Measurements from ENCODE around the gene GRB7.
"Not testable (repeated sequence)": the region's sequence is repeated elsewhere in the genome, so short reads cannot be mapped to it uniquely, and the experiment has no call there.

GRB7 gene

DNA sequence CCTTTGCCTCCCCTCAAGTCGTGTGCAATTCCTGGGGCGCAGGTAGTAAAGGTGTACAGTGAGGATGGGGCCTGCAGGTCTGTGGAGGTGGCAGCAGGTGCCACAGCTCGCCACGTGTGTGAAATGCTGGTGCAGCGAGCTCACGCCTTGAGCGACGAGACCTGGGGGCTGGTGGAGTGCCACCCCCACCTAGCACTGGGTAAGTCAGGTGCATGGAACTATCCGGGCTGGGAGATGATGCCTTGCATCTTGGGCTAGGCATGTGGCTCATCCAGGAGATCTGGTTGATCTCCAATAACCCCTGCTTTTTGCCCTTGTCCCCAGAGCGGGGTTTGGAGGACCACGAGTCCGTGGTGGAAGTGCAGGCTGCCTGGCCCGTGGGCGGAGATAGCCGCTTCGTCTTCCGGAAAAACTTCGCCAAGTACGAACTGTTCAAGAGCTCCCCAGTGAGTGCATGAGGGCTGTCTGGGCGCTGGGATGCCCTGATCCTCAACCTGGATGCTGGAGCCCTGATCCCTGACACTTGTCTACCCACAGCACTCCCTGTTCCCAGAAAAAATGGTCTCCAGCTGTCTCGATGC, 5.2 kb downstream of the GRB7 start:
- no peaks in the 10 kb centered on the region for H3K36me3 Mint-ChIP-seq (ENCODE audit: insufficient read depth)
- H3K27ac Mint-ChIP-seq (ENCODE audit: low read depth), result no peak overlapping the region
- no peaks in the 10 kb centered on the region for H3K9me3 Mint-ChIP-seq
- H3K27me3 Mint-ChIP-seq, result peaks cover 54% of the 10 kb centered on the region
- DNase-seq (ENCODE audit: low spot score in 2 of 2) (no peak), ATAC-seq (replicated peaks; ENCODE audit: extremely low read depth, poor library complexity, severe bottlenecking) (no peak)
- no peak overlapping the region for H3K4me3 Mint-ChIP-seq
- H3K4me1 Mint-ChIP-seq, result peaks cover 12% of the 10 kb centered on the region

DNA sequence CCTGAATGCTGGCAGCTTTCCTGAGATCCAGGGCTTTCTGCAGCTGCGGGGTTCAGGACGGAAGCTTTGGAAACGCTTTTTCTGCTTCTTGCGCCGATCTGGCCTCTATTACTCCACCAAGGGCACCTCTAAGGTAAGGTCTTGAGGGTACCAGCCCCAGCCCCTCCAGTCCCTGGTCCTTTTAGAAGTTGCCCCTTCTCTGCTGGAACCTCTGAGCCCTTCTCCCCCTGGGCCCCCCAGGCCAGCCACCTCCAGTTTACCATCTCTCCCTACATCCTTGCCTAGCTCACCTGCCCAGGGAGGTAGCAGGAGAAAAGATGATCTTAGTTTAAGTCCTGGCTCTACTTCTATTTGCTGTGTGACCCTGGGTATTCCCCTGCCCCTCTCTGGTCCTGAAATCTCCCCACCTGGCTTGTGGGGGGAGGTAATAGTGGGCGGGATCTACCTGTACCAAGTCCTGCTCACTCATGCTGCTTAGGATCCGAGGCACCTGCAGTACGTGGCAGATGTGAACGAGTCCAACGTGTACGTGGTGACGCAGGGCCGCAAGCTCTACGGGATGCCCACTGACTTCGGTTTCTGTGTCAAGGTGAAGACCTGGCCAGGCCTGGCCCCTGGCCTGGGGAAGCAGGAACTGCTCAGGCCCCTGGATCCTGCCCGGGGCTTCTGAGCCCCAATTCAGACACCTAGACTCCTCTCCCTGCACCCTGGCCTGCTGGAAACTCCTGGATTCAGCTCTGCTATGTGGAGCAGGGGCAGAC, 6.5 kb downstream of the GRB7 start:
- no peak overlapping the region for H3K27ac Mint-ChIP-seq (ENCODE audit: low read depth)
- no peak overlapping the region for H3K4me3 Mint-ChIP-seq
- H3K9me3 Mint-ChIP-seq, result no peaks in the 10 kb centered on the region
- no peak for ATAC-seq (replicated peaks; ENCODE audit: extremely low read depth, poor library complexity, severe bottlenecking)
- H3K4me1 Mint-ChIP-seq, result peaks cover 1% of the 10 kb centered on the region
- peaks cover 42% of the 10 kb centered on the region for H3K27me3 Mint-ChIP-seq
- no peak for DNase-seq (ENCODE audit: low spot score in 2 of 2)
- no peaks in the 10 kb centered on the region for H3K36me3 Mint-ChIP-seq (ENCODE audit: insufficient read depth)

- no peaks in the 10 kb centered on the region for H3K4me1 Mint-ChIP-seq
- no peak overlapping the region for H3K27ac Mint-ChIP-seq (ENCODE audit: low read depth)
- no peaks in the 10 kb centered on the region for H3K9me3 Mint-ChIP-seq
- peaks cover 2% of the 10 kb centered on the region for H3K36me3 Mint-ChIP-seq (ENCODE audit: insufficient read depth)
- no peak overlapping the region for H3K4me3 Mint-ChIP-seq
- DNase-seq (ENCODE audit: low spot score in 2 of 2), result no peak
- no peak for ATAC-seq (replicated peaks; ENCODE audit: extremely low read depth, poor library complexity, severe bottlenecking)
- H3K27me3 Mint-ChIP-seq, result peaks cover 36% of the 10 kb centered on the region
Observed at GRCh38 chr17:39744836-39745215, 7.1 kb downstream of the GRB7 start.

DNA sequence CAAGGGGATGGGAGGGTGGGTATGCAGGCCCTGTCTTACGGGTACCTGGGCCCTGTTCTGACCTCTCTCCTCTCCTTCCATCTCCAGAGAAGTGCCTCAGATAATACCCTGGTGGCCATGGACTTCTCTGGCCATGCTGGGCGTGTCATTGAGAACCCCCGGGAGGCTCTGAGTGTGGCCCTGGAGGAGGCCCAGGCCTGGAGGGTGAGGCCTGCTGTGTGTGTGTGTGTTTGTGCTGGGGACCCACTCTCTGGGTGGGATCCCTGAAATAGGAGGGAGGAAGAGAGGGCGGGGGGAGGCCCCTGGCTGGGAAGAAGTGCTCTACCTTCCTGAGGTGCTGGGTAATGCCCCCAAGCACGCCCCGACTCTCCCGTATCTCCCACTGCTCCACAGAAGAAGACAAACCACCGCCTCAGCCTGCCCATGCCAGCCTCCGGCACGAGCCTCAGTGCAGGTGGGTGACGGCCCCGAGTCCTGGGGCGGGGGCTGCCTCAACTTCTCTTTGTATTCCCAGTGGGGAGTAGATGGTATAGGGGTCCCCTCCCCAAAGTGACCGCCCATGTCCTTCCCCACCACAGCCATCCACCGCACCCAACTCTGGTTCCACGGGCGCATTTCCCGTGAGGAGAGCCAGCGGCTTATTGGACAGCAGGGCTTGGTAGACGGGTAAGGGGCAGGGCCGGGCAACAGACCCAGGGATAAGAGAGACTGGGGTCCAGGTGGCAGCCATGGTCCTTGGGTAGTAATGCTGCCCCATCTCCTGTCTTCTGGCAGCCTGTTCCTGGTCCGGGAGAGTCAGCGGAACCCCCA, 7.8 kb downstream of the GRB7 start:
- DNase-seq (ENCODE audit: low spot score in 2 of 2) (no peak), ATAC-seq (replicated peaks; ENCODE audit: extremely low read depth, poor library complexity, severe bottlenecking) (no peak)
- H3K4me1 Mint-ChIP-seq, result no peaks in the 10 kb centered on the region
- no peak overlapping the region for H3K4me3 Mint-ChIP-seq
- no peaks in the 10 kb centered on the region for H3K9me3 Mint-ChIP-seq
- H3K27ac Mint-ChIP-seq (ENCODE audit: low read depth), result no peak overlapping the region
- H3K27me3 Mint-ChIP-seq, result peaks cover 29% of the 10 kb centered on the region
- peaks cover 2% of the 10 kb centered on the region for H3K36me3 Mint-ChIP-seq (ENCODE audit: insufficient read depth)

DNA sequence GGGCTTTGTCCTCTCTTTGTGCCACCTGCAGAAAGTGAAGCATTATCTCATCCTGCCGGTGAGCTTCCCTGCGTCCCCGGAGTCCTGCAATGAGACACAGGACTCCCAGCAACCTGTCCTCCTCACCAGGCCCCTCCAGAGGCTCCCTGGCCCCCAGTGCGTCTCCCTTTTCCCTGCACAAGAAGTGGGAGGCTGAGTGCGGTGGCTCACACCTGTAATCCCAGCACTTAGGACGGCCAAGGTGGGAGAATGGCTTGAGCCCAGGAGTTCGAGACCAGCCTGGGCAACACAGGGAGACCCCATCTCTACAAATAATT, 8.4 kb downstream of the GRB7 start:
- H3K27me3 Mint-ChIP-seq, result peaks cover 23% of the 10 kb centered on the region
- H3K36me3 Mint-ChIP-seq (ENCODE audit: insufficient read depth), result peaks cover 2% of the 10 kb centered on the region
- H3K4me1 Mint-ChIP-seq, result no peaks in the 10 kb centered on the region
- no peaks in the 10 kb centered on the region for H3K9me3 Mint-ChIP-seq
- no peak overlapping the region for H3K27ac Mint-ChIP-seq (ENCODE audit: low read depth)
- DNase-seq (ENCODE audit: low spot score in 2 of 2) (no peak), ATAC-seq (replicated peaks; ENCODE audit: extremely low read depth, poor library complexity, severe bottlenecking) (no peak)
- no peak overlapping the region for H3K4me3 Mint-ChIP-seq

GRCh38 chr17:39747745-39748144, 10.0 kb downstream of the GRB7 start:
- peaks cover 13% of the 10 kb centered on the region for H3K27me3 Mint-ChIP-seq
- H3K27ac Mint-ChIP-seq (ENCODE audit: low read depth), result no peak overlapping the region

DNA sequence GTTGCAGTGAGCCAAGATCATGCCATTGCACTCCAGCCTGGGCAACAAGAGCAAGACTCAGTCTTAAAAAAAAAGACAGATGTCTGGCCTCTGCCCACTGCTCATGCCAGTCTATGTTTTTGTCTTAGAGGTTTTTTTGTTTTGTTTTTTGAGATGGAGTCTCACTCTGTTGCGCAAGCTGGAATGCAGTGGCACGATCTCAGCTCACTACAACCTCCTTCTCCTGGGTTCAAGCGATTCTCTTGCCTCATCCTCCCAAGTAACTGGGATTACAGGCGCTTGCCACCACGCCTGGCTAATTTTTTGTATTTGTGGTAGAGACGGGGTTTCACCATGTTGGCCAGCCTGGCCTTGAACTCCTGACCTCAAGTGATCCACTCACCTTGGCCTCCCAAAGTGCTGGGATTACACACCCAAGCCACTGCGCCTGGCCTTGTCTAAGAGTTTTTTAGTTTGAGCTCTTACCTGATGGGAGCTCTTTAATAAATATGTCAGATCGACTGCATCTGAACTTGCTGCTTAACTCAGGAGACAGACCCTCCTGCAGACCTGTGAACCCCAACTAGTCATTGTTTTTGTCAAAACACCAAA, 10.8 kb downstream of the GRB7 start:
- H3K4me3 Mint-ChIP-seq; H3K36me3 Mint-ChIP-seq (ENCODE audit: insufficient read depth); ATAC-seq (replicated peaks; ENCODE audit: extremely low read depth, poor library complexity, severe bottlenecking); H3K9me3 Mint-ChIP-seq; H3K27me3 Mint-ChIP-seq; DNase-seq (ENCODE audit: low spot score in 2 of 2); H3K27ac Mint-ChIP-seq (ENCODE audit: low read depth): not testable (repeated sequence)
- peaks cover 14% of the 10 kb centered on the region for H3K4me1 Mint-ChIP-seq

More at GRCh38 chr17:39747745-39748144, 10.0 kb downstream of the GRB7 start:
- peaks cover 2% of the 10 kb centered on the region for H3K36me3 Mint-ChIP-seq (ENCODE audit: insufficient read depth)
- DNase-seq (ENCODE audit: low spot score in 2 of 2) (no peak), ATAC-seq (replicated peaks; ENCODE audit: extremely low read depth, poor library complexity, severe bottlenecking) (no peak)
- H3K9me3 Mint-ChIP-seq, result no peaks in the 10 kb centered on the region
- peaks cover 7% of the 10 kb centered on the region for H3K4me1 Mint-ChIP-seq
- no peak overlapping the region for H3K4me3 Mint-ChIP-seq

- ATAC-seq (replicated peaks; ENCODE audit: extremely low read depth, poor library complexity, severe bottlenecking) (no peak), DNase-seq (ENCODE audit: low spot score in 2 of 2) (no peak)
- Mint-ChIP-seq H3K27ac (ENCODE audit: low read depth) (no peak overlapping the region), H3K4me3 (no peak overlapping the region), H3K4me1 (peaks cover 22% of the 10 kb centered on the region), H3K36me3 (ENCODE audit: insufficient read depth) (peaks cover 6% of the 10 kb centered on the region), H3K27me3 (no peaks in the 10 kb centered on the region), H3K9me3 (no peaks in the 10 kb centered on the region)
Observed at GRCh38 chr17:39750131-39751015, 12.6 kb downstream of the GRB7 start.

GRCh38 chr17:39751016-39751543, 13.3 kb downstream of the GRB7 start:
- H3K4me1 Mint-ChIP-seq, result peaks cover 30% of the 10 kb centered on the region
- no peak overlapping the region for H3K4me3 Mint-ChIP-seq
- no peaks in the 10 kb centered on the region for H3K9me3 Mint-ChIP-seq
- DNase-seq (ENCODE audit: low spot score in 2 of 2), result no peak
- no peaks in the 10 kb centered on the region for H3K27me3 Mint-ChIP-seq
- no peak for ATAC-seq (replicated peaks; ENCODE audit: extremely low read depth, poor library complexity, severe bottlenecking)
- H3K36me3 Mint-ChIP-seq (ENCODE audit: insufficient read depth), result peaks cover 8% of the 10 kb centered on the region
- H3K27ac Mint-ChIP-seq (ENCODE audit: low read depth), result no peak overlapping the region

- no peak for ATAC-seq (replicated peaks; ENCODE audit: extremely low read depth, poor library complexity, severe bottlenecking)
- H3K4me3 Mint-ChIP-seq, result no peak overlapping the region
Observed at GRCh38 chr17:39751637-39752036, 13.9 kb downstream of the GRB7 start.

DNA sequence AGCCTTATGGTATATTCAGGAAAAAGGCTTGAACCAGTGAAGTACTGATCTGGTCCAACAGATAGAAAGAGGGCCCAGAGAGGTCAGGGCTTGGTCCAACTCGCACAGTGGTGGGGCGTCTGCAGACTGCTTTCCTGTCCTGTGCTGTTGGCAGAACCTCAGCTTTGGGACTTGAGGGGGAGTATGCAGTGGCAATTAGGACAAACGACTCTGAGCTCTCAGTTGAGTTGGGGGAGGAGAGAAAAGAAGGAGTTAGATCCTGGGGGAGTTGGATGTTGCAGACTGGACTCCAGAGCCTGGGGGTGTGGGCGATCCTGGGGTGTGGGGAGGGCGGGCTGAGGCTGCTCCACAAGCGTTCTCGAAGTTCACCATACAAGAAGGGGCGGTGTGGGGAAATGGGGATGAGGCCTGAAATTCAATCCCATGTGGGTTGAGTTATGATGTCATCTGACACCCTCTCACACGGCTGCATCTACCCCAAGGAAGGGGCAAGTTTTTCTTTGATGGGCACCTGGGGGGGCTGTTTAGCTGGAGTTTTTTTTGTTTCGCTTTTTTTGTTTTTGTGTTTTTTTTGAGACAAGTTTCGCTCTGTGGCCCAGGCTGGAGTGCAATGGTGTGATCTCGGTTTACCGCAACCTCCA, 14.6 kb downstream of the GRB7 start:
- DNase-seq (ENCODE audit: low spot score in 2 of 2), result no peak
- peaks cover 15% of the 10 kb centered on the region for H3K36me3 Mint-ChIP-seq (ENCODE audit: insufficient read depth)
- H3K27me3 Mint-ChIP-seq, result no peaks in the 10 kb centered on the region
- H3K4me3 Mint-ChIP-seq, result peak overlapping the region; percentile 65
- no peaks in the 10 kb centered on the region for H3K9me3 Mint-ChIP-seq
- peaks cover 40% of the 10 kb centered on the region for H3K4me1 Mint-ChIP-seq
- no peak for ATAC-seq (replicated peaks; ENCODE audit: extremely low read depth, poor library complexity, severe bottlenecking)
- H3K27ac Mint-ChIP-seq (ENCODE audit: low read depth), result peak overlapping the region; percentile 93

More at GRCh38 chr17:39751637-39752036, 13.9 kb downstream of the GRB7 start:
- Mint-ChIP-seq H3K27ac (ENCODE audit: low read depth) (no peak overlapping the region), H3K36me3 (ENCODE audit: insufficient read depth) (peaks cover 13% of the 10 kb centered on the region), H3K9me3 (no peaks in the 10 kb centered on the region), H3K27me3 (no peaks in the 10 kb centered on the region), H3K4me1 (peaks cover 35% of the 10 kb centered on the region)
- no peak for DNase-seq (ENCODE audit: low spot score in 2 of 2)

Measured in central memory CD8-positive, alpha-beta T cell (primary cell).